Kidney epithelial cell (primary cell): ENCODE data around the gene DNAH3. TPM values are rescaled to one million over a fixed set of nuclear protein-coding genes. Genes with fewer than 3 reads are reported as not detected.

ENCODE experiments used
- DNase-seq: peaks from one replicate; pipeline ENCODE4 v3.0.0-alpha.2; 2010; ENCODE audit warnings: low read depth
- H3K27me3 ChIP-seq: 2 replicates; pipeline ENCODE4 v1.6.0; 2011; ENCODE audit warnings: low read length; ENCODE audit not compliant: control insufficient read depth, insufficient read depth
- H3K36me3 ChIP-seq: 2 replicates; pipeline ENCODE4 v1.5.1; 2011; ENCODE audit warnings: low read length; ENCODE audit not compliant: control insufficient read depth, insufficient read depth
- H3K4me3 ChIP-seq: 2 replicates; pipeline ENCODE4 v1.5.1; 2011; ENCODE audit warnings: low read depth, mild to moderate bottlenecking, control low read depth, low read length
- CTCF ChIP-seq: IDR thresholded peaks from 2 replicates; pipeline ENCODE4 v1.5.1; 2011; ENCODE audit warnings: mild to moderate bottlenecking, moderate library complexity, low read length, control low read depth, inconsistent platforms; ENCODE audit not compliant: insufficient read depth, poor library complexity, severe bottlenecking
- total RNA-seq: library from RNA; depleted of rRNA; stranded (reverse); fragments of >200 nt; gene quantifications from 2 replicates; pipeline ENCODE4 v1.2.3, GENCODE V29; 2015

The DNAH3 gene
- total RNA-seq, 1 donor from 2014 or later, result not detected

- Histone ChIP-seq H3K27me3 (no peaks in the 10 kb centered on the region), H3K4me3 (no peak overlapping the region), H3K36me3 (no peaks in the 10 kb centered on the region)
- DNase-seq, result no peak
- no peak for TF ChIP-seq CTCF
These were observed 263.4 kb downstream of the DNAH3 start for GRCh38 chr16:20887207-20887606.

- DNase-seq, result no peak
- no peaks in the 10 kb centered on the region for H3K36me3 ChIP-seq
- H3K4me3 ChIP-seq, result no peak overlapping the region
- H3K27me3 ChIP-seq, result no peaks in the 10 kb centered on the region
- TF ChIP-seq CTCF, result no peak
These were observed 264.3 kb downstream of the DNAH3 start for GRCh38 chr16:20886320-20886719.

- TF ChIP-seq CTCF, result no peak
- Histone ChIP-seq H3K4me3 (no peak overlapping the region), H3K36me3 (no peaks in the 10 kb centered on the region), H3K27me3 (no peaks in the 10 kb centered on the region)
- DNase-seq, result no peak
These were observed 266.4 kb downstream of the DNAH3 start for GRCh38 chr16:20884240-20884556.

GRCh38 chr16:20883554-20884239, 266.9 kb downstream of the DNAH3 start:
- no peak for TF ChIP-seq CTCF
- no peak for DNase-seq
- H3K4me3 ChIP-seq, result no peak overlapping the region
- no peaks in the 10 kb centered on the region for H3K36me3 ChIP-seq
- H3K27me3 ChIP-seq, result no peaks in the 10 kb centered on the region

Other genes starting within 250 kb of the DNAH3 start
- gene LDAF1, start 7.8 kb upstream of the DNAH3 start, total RNA-seq, result 65.0 and 82.9 TPM in 2 replicates
- not detected in 2 replicates for gene ZP2, start 60.7 kb upstream of the DNAH3 start, total RNA-seq
- not detected in 2 replicates for gene ANKS4B, start 82.9 kb upstream of the DNAH3 start, total RNA-seq
- gene CRYM, start 127.4 kb upstream of the DNAH3 start, total RNA-seq, result 0.96 and 2.0 TPM in 2 replicates